GM21619 (cell line): ENCODE measurements around the gene DIP2A.

Experiments used
- ATAC-seq: cut with Tn5 transposase; IDR thresholded peaks from one replicate; pipeline ENCODE4 v1.9.1; 2021; ENCODE audit not compliant: unreplicated experiment

Gene DIP2A

GRCh38 chr21:46581780-46582307, 123.2 kb downstream of the DIP2A start:
- no peak for ATAC-seq

- ATAC-seq, result no peak
These were observed 126.7 kb downstream of the DIP2A start for GRCh38 chr21:46585191-46585953.

DNA sequence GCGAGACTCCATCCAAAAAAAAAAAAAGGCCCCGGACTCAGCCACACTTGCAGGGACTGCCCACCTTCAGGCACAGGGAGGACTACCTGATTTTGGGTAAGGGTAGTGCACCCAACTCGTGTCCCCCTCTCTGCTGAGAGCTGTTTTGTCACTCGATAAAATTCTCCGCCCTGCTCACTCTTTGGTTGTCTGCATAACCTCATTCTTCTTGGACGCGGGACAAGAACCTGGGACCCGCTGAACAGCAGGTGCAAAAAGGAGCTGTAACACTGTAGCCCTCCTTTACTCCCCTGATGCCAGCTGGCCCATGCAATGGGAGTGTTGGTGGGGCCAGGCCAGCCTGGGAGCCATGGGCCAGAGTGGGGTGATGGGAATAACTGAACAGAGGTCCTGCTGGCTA, 135.6 kb downstream of the DIP2A start:
- ATAC-seq, result no peak

DNA sequence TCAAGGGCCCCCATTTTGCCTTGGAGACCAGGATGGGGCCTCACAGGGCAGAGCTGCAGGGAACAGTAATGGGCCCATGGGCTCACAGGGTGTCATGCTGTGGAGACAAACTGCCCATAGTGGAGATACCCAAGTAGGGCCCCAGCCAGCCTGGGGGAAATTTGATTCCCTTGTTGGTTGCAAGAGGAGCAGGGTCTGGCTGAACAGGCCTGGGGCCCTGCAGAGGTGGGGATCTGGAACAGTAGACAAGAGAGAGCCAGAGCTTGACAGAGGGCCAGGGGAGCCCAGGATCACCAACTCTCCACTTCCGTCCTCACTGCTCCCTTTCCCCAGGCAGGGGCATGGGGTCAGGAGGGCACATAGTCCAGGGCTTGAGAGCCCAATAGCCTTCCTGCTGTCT, 137.5 kb downstream of the DIP2A start:
- ATAC-seq, result no peak

GRCh38 chr21:46597031-46597430, 138.3 kb downstream of the DIP2A start:
- no peak for ATAC-seq

DNA sequence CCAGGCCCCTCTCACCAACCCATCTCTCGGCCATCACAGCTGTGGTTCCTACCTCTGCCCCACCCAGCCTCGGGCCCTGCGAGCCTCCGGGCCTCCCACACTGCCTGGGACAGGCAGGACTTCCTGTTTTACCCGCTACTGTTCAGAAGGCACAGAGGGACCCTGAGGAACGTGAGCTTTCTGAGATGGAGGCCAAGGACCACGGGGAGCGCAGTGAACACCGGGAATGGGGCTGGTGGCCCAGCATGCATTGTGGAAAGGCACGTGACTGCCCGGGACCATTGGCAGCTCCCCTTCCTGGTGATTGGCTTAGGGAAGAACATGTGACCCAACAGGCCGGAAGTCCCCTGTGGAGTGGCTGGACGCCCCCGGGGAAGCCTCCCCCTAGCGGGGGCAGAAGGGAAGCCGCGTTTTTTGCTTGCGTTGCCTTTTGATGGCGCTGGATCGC, 139.2 kb downstream of the DIP2A start:
- no peak for ATAC-seq

DNA sequence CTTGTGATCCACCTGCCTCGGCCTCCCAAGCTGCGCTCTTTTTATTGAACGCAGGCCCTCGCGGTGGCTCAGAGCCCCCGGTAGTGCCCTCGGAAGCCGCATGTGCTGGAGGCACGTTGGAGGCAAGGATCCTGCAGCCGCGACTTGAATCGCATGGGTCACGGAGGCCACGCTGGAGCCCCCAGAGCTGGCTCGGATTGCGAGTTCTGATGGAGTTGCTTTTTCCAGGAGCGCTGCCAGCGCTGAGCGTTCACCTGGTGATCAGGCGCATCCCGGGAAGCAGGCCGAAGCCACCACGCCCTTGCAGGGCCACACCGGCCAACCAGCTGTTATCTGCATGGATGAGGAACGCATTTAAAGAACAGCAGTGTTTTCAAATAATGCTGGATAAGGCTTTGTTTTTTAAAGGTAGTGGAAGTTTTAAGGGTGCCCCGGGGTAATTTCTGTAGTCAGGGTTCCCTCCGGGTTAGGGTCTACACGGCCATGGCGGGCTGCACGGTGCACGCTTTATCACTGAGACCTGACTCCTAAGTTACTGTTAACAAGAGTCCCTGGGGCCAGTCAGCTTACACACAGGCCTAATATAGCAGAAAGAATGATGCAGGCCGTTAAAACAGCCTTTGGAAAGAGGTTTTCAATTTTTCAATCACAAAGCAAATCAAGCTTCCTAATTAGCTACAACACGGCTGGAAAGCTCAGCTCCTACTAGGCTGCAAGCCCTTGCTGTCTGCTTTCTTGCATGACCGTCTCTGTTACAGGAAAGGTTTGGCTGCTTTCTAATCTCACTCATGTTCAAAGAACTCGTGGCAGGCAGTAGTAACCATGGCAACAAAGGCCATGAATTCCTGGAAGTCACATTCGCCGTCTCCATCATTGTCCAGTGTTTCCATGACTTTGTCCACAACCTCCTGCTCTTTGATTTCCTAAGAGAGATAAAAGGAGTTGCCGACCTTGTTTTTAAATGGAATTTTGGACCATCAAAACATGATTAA, 140.2 kb downstream of the DIP2A start:
- ATAC-seq, result no peak

DNA sequence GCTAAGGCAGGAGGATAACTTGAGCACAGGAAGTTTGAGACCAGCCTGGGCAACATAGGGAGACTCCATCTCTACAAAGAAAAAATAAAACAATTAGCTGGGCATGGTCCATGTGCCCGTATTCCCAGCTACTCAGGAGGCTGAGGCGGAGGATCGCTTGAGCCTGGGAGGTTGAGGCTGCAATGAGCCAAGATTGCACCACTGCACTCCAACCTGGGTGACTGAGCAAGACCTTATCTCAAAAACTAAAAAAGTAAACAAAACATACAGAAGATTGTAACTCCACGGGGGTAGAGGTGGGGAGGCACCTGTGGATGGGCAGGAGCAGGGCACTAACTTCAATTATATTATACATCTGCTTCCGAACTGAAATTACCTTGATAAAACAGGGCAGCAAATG, 141.6 kb downstream of the DIP2A start:
- ATAC-seq, result no peak

DNA sequence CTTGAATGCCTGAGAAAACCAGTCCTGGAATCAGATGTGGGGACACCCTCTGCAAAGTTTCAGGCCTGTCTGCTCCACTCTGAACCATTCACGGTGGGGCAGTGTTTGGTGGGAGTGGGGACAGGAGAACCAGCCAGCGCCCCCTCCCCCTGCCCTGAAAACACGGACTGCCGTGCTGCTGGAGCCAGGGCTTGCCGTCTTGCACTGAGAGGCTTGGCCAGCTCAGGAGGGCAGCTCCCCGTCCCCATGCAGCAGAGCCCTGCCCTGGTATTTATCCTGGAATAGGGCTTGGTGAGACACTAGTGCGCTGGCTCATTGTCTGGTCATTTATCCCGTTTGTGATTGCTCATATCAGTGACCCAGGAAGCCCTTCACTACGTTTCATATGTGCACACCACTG, 142.3 kb downstream of the DIP2A start:
- ATAC-seq, result no peak

DNA sequence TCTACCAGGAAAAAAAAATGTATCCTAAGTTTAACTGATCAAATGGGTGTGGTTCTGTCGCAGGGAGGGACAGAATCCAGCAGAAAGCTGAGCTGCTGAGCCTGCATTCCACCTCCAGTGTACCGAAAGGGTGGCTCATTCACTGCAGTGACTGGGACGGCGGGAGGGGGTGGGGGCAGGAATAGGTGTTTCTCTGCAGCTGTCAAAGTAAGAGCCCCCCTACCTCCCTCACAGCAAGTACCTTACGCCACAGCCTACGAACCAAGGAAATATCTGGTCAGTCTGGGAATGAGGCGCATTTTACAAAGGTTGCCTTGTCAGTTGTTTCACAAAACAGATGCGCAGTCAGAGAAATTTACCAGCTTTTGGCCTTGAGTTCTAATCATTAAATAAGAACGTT, 144.5 kb downstream of the DIP2A start:
- no peak for ATAC-seq

DNA sequence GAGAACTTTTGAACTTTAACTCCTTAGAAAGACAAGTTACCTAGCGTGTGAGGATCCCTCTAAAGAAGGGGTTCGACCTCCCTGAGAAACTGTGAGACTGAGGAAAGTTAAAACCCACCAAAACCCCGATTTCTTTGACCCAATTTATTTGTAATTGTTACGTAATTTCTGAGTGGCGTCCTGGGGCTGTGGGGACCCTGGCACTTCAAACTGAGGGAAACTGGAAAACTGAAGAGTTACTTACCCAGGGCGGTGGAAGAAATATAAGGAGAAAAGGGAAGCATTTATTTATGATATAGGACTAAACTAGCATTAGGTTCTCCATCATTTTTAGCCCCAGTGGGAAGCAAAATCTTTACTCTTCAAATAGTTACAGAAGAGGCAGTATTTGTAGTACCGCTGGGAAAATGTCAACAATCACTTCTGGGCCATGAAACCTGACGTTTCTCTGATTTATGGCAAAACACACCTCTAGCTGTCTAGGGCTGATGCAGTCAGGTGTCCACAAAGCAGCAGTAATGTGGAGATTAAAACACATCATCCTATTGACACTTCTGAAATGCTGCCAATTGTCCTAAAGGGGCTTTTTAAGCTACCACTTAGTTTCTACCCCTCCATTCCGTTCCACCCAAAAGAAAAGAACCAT, 145.8 kb downstream of the DIP2A start:
- ATAC-seq, result no peak

- ATAC-seq, result no peak
These were observed 146.5 kb downstream of the DIP2A start, which contains the start of gene S100B for GRCh38 chr21:46604975-46605766. TSS of gene S100B (minus strand) at chr21:46605082. CDS start at chr21:46602415, 2,667 bp downstream.

DNA sequence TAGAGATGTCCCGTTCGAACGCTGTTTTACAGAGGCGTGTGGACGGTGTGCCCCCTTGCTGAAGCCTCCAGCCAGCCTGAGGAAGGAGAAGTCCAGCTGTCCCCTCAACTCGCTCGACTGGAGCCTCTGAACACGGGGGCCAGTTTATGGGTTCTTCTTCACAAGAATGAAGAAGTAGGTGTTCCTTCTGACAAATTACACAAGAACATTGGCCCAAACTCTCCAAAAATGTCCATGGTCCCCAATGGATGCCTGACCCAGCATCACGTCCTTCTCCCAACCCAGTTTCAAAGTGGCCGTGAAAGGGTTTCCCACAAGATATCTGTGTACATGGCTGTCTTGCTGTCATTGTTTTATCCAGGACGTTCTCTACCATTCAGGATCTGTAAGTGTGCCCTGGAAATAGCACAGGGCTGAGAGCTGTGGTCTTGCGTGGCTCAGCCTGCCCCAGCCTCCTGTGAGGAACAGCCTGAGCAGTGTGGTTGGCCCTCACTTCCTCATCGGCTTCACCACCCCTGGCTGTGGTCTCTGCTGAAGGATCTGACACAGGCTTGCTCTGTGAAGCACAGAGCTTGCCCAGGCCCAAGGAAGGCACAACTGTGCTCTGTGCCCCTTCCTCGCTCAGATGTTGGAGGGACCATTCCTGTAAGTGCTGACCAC, 147.2 kb downstream of the DIP2A start:
- ATAC-seq, result no peak

DNA sequence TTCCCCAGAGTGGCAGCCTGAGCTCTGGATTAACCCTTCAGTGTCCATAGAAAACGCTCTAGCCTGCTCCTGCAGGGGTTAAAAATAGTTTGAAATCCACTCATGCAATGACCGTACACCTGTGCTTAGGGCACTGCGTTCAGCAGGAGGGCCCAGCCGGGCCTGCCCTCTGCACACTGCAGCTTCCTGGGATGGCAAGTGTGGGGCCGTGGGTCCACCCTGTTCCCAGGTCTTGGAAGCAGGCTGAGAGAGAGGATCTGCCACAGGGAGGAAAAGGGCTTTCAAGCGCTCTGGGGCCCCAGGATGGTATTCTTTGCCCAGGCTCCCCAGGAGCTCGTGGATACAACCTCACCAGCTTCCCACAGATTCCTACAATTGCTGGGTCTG, 147.7 kb downstream of the DIP2A start:
- ATAC-seq, result no peak

DNA sequence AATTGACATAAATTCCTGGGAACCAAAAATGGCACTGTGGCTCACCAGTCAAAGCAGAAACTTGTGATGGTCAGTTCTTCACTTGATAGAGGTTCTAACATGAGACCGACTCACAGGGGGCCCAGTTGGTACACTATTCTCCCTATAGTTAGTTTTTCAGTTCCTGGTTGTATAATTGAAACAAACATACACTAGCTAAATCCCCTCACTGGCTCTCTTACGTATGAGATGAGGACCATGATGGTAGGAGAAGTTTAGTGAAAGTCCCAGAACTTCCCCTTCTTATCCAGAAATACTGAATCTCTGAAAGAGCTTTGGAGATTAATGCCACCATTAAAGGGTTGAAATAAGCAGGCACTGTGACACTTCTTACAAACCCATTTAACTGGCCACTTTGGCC, 148.9 kb downstream of the DIP2A start:
- ATAC-seq, result no peak

DNA sequence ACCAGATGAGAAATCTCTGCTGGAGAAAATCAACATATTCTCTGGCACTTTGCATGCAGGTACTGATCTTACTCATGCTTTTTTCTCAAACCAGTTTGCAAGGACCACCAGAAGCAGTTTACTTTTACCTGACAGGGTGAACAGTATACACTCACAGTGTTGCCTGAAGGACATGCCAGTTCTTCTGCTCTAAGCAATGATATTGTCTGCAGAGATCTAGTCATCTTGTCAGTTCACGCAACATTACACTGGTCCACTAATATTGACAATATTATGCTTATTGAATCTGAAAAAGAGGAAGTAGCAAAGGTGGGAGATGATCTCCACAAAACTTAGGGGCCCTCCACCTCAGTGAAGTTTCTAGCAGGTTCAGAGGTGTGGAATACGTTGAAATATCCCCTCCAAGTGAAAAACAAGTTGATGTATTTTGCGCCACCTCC, 150.0 kb downstream of the DIP2A start:
- peak; percentile 50 for ATAC-seq

- ATAC-seq, result no peak
These were observed 151.5 kb downstream of the DIP2A start for GRCh38 chr21:46610018-46610701.

DNA sequence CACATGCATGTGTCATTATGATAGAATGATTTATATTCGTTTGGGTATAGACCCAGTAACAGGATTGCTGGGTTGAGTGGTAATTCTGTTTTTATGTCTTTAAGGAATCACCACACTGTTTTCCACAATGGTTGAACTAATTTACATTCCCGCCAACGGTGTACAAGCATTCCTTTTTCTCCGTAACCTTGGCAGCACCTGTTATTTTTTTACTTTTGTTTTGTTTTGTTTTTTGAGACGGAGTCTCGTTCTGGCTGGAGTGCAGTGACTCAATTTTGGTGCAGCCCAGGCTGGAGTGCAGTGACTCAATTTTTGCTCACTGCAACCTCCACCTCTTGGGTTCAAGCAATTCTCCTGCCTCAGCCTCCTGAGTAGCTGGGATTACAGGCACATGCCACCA, 154.7 kb downstream of the DIP2A start:
- no peak for ATAC-seq

DNA sequence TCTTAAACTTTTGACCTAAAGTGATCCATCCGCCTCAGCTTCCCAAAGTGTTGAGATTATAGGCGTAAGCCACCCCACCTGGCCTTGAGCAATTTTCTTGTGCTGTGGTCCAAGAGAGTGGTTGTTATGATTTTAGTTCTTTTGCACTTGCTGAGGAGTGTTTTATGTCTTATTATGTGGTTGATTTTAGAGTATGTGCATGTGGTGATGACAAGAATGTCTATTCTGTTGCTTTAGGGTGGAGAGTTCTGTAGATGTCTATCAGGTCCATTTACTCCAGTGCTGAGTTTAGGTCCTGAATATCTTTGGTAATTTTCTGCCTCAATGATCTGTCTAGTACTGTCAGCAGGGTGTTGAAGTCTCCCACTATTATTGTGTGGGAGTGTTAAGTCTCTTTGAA, 157.4 kb downstream of the DIP2A start:
- ATAC-seq, result no peak
